DND-41 (cell line): ENCODE measurements around the gene RAB42.

ENCODE experiments used
- ATAC-seq: fragments of 200-7000 bp; cut with Tn5 transposase; 3 replicates; pipeline ENCODE4 v1.9.1; 2021; ENCODE audit warnings: low read depth; ENCODE audit not compliant: insufficient read depth
- DNase-seq: peaks from one replicate; pipeline ENCODE4 v3.0.0-alpha.2; 2020
- H2AFZ ChIP-seq: 2 replicates; pipeline ENCODE4 v1.6.0; 2012; ENCODE audit warnings: low read depth, low read length
- H3K27ac ChIP-seq: 2 replicates; pipeline ENCODE4 v1.5.1; 2012; ENCODE audit warnings: low read length, inconsistent platforms
- H3K27me3 ChIP-seq: fragments of 200-600 bp; sonication (generic); 2 replicates; pipeline ENCODE4 v1.6.0; 2012; ENCODE audit warnings: low read length, mild to moderate bottlenecking, inconsistent platforms; ENCODE audit not compliant: insufficient read depth, poor library complexity
- H3K36me3 ChIP-seq: 2 replicates; pipeline ENCODE4 v1.5.1; 2012; ENCODE audit warnings: low read length, inconsistent platforms; ENCODE audit not compliant: insufficient read depth
- H3K4me1 ChIP-seq: 2 replicates; pipeline ENCODE4 v1.5.1; 2012; ENCODE audit warnings: mild to moderate bottlenecking, low read length; ENCODE audit not compliant: insufficient read depth
- H3K4me2 ChIP-seq: 2 replicates; pipeline ENCODE4 v1.6.0; 2012; ENCODE audit warnings: mild to moderate bottlenecking, moderate library complexity, low read length, inconsistent platforms; ENCODE audit not compliant: insufficient read depth
- H3K4me3 ChIP-seq, 2 experiments: fragments of 200-600 bp in 1 of 2; shearing (Covaris generic) in 1 of 2; 2 replicates each; pipeline ENCODE4 v1.5.1; 2012 to 2016; ENCODE audit warnings: inconsistent platforms in 2 of 2, low read length in 2 of 2, mild to moderate bottlenecking in 2 of 2, low read depth in 1 of 2, moderate library complexity in 1 of 2
- H3K79me2 ChIP-seq: 2 replicates; pipeline ENCODE4 v1.6.0; 2012; ENCODE audit warnings: low read length, inconsistent platforms; ENCODE audit not compliant: insufficient read depth
- H3K9ac ChIP-seq: 2 replicates; pipeline ENCODE4 v1.6.0; 2012; ENCODE audit warnings: low read depth, mild to moderate bottlenecking, inconsistent platforms, low read length, moderate library complexity
- H3K9me3 ChIP-seq: 2 replicates; pipeline ENCODE4 v1.5.1; 2012; ENCODE audit warnings: low read length, moderate library complexity, mild to moderate bottlenecking, inconsistent platforms; ENCODE audit not compliant: insufficient read depth, severe bottlenecking
- H4K20me1 ChIP-seq: 2 replicates; pipeline ENCODE4 v1.6.0; 2012; ENCODE audit warnings: low read length; ENCODE audit not compliant: insufficient read depth
- EZH2 ChIP-seq: IDR thresholded peaks from 3 replicates; pipeline ENCODE4 v1.6.1; 2012; ENCODE audit warnings: borderline replicate concordance, low read depth, mild to moderate bottlenecking, moderate library complexity, low read length, inconsistent platforms; ENCODE audit not compliant: severe bottlenecking
- TF ChIP-seq, protein P1 (sequence below): IDR thresholded peaks from 2 replicates; pipeline ENCODE4 v1.5.1; 2012; ENCODE audit warnings: borderline replicate concordance, low read length, moderate library complexity, mild to moderate bottlenecking; ENCODE audit not compliant: poor library complexity, severe bottlenecking; ENCODE audit errors: extremely low read depth

RAB42 gene, protein sequence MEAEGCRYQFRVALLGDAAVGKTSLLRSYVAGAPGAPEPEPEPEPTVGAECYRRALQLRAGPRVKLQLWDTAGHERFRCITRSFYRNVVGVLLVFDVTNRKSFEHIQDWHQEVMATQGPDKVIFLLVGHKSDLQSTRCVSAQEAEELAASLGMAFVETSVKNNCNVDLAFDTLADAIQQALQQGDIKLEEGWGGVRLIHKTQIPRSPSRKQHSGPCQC

GRCh38 chr1:28591708-28592320, at the start of gene RAB42:
Gene RAB42 (plus strand): TSS chr1:28592265. CDS start chr1:28592512, 247 bp downstream.
- no peaks in the 10 kb centered on the region for H3K79me2 ChIP-seq
- H3K9ac ChIP-seq, result peak within 1 kb of the TSS; percentile 39; the same call in 1 of the 2 replicates
- H3K36me3 ChIP-seq, result no peaks in the 10 kb centered on the region
- H3K4me3 ChIP-seq, result peak within 1 kb of the TSS in 1 of 2 experiments; percentile 39; a peak in 2 of 4 replicates
- peak within 1 kb of the TSS; percentile 52 for H3K4me2 ChIP-seq
- H3K4me1 ChIP-seq, result peaks cover 5% of the 10 kb centered on the region
- DNase-seq (no peak), ATAC-seq (peak; percentile 27; the same call in 1 of the 3 replicates)
- TF ChIP-seq EZH2, result no peak
- TF ChIP-seq, protein P1, sequence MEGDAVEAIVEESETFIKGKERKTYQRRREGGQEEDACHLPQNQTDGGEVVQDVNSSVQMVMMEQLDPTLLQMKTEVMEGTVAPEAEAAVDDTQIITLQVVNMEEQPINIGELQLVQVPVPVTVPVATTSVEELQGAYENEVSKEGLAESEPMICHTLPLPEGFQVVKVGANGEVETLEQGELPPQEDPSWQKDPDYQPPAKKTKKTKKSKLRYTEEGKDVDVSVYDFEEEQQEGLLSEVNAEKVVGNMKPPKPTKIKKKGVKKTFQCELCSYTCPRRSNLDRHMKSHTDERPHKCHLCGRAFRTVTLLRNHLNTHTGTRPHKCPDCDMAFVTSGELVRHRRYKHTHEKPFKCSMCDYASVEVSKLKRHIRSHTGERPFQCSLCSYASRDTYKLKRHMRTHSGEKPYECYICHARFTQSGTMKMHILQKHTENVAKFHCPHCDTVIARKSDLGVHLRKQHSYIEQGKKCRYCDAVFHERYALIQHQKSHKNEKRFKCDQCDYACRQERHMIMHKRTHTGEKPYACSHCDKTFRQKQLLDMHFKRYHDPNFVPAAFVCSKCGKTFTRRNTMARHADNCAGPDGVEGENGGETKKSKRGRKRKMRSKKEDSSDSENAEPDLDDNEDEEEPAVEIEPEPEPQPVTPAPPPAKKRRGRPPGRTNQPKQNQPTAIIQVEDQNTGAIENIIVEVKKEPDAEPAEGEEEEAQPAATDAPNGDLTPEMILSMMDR, result no peak
- no peak within 1 kb of the TSS; the same call in 1 of the 2 replicates for H2AFZ ChIP-seq
- no peaks in the 10 kb centered on the region for H3K27me3 ChIP-seq
- no peaks in the 10 kb centered on the region for H3K9me3 ChIP-seq
- no peak within 1 kb of the TSS for H3K27ac ChIP-seq
- H4K20me1 ChIP-seq, result no peaks in the 10 kb centered on the region; the same call in 1 of the 2 replicates

GRCh38 chr1:28545246-28545628, 46.8 kb upstream of the RAB42 start:
- Histone ChIP-seq H3K4me3 (no peak overlapping the region), H3K27me3 (no peaks in the 10 kb centered on the region), H3K36me3 (no peaks in the 10 kb centered on the region), H3K9ac (no peak overlapping the region), H3K4me1 (no peaks in the 10 kb centered on the region), H3K79me2 (no peaks in the 10 kb centered on the region), H2AFZ (no peak overlapping the region), H3K9me3 (no peaks in the 10 kb centered on the region), H4K20me1 (no peaks in the 10 kb centered on the region), H3K4me2 (no peak overlapping the region), H3K27ac (no peak overlapping the region)
- DNase-seq (no peak), ATAC-seq (no peak)
- TF ChIP-seq, protein P1, result no peak
- TF ChIP-seq EZH2, result no peak

DNA sequence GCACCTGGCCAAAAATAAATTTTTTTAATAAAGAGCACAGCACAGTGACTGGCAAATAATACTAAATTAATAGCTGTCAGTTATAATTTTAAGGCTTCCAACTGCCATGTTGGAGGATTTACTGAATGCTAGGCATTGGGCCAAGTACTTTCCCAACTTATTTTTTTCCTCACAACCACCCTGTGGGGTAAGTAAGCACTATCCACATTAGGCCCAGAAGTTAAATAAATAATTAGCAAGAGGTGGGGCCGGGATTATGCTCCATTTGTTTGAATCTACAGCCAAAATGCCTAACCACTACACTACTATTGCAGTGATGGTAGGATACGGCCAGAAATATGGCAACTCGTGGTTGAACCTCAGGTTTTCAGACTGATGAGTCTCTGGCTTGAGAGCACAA, 43.7 kb upstream of the RAB42 start:
- ATAC-seq, result no peak
- no peak for DNase-seq
- Histone ChIP-seq H3K27me3 (no peaks in the 10 kb centered on the region), H3K4me2 (no peak overlapping the region), H3K79me2 (peaks cover 5% of the 10 kb centered on the region), H3K9ac (no peak overlapping the region), H3K4me1 (peaks cover 13% of the 10 kb centered on the region), H3K4me3 (no peak overlapping the region), H3K27ac (no peak overlapping the region), H2AFZ (no peak overlapping the region), H4K20me1 (no peaks in the 10 kb centered on the region), H3K9me3 (no peaks in the 10 kb centered on the region), H3K36me3 (no peaks in the 10 kb centered on the region)
- TF ChIP-seq, protein P1, result no peak
- no peak for TF ChIP-seq EZH2
